GM18519 (cell line): ENCODE measurements around the gene FHIT.

Source experiments
- ATAC-seq: cut with Tn5 transposase; IDR thresholded peaks from one replicate; pipeline ENCODE4 v1.9.1; 2021; ENCODE audit warnings: mild to moderate bottlenecking, moderate library complexity; ENCODE audit not compliant: unreplicated experiment, low FRiP score

Gene FHIT

DNA sequence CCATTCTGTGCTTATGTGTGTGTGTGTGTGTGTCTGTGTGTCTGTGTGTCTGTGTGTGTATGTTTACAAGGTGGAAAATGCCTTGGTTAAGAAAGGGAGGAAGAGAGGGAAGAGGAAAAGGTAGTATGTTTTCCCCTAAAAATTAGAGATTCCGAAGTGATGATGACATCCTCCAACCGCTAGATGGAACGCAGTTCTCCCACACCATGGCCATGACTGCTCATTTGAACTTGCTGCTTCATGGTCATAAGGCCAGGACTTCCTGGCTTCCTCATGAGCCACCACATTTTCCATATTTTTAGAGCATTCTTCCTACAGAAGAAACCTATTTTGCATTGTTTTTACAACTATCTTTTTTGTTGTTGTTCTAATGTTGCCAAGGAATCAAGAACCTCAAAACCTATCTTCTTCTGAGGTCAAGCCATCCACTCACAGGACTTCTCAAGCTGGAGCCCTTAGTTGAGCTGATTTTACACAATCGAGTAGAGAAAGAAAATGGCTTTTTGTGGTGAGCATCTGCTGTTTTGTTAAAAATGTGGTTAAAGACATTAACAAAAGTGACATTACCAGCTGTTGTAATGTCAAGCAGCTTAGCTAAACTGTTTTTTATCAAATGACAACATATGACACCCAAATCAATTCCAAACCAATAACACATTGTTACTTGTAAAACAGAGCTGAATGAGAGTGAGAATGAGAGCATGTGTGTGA, 1091.0 kb downstream of the FHIT start:
- no peak for ATAC-seq

GRCh38 chr3:60158035-60158434, 1093.2 kb downstream of the FHIT start:
- ATAC-seq: no peak

GRCh38 chr3:60154011-60154410, 1097.2 kb downstream of the FHIT start:
- no peak for ATAC-seq

- ATAC-seq: no peak
These were observed 1097.8 kb downstream of the FHIT start for GRCh38 chr3:60153221-60153999.

GRCh38 chr3:60149501-60149900, 1101.8 kb downstream of the FHIT start:
- ATAC-seq: no peak

DNA sequence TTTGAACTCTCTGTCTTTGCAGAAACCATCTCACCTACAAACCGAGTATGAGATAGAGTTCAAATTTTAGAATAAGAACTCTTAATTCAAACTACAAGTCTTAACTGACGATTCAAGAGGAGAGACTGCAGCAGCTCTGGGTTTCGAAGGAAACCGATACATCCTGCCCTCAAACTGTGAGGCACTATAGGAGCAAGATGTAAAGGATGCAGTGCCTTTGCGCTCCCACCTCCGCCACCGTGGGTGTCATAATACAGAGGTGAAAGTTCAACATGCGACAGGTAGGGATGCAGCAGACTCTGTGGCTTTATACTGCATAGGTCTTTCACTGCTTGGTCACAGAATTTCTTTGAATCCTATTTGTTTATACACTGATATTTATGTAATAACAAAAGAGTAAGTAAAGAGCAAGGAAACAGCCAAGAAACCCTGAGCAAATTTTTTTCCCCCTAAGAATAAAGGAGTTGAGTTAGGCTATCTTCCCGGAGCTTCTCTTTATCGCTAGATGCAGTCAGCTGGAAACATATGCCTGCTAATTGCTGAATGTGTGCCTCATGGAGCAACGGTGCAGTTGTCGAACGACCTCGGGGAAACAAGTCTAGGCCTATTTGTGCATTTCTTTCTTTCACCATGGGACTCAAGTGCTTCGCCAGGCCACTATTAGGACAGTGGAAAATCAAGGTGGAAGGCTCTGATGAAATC, 1103.9 kb downstream of the FHIT start:
- no peak for ATAC-seq

- no peak for ATAC-seq
These were observed 1105.1 kb downstream of the FHIT start for GRCh38 chr3:60146121-60146520.

- ATAC-seq: no peak
These were observed 1107.2 kb downstream of the FHIT start for GRCh38 chr3:60144071-60144470.

DNA sequence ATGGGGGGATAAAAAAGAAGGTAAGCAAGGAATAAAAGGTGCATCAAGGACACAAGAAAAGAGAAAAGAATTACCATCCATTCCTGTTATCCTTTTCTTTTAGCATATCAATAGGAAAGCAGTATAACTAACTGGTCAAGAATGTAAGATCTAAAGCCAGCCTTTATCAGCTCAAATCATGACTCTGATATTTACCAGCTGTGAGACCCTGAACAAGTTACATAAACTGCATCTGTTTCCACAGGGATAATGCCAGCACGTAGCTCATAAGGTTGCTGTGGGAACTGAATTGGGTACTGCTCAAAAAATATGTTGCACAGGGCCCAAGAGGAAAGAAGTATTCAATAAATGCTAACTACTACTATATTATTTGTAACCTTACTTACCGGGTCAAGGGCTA, 1109.2 kb downstream of the FHIT start:
- no peak for ATAC-seq

- no peak for ATAC-seq
These were observed 1111.1 kb downstream of the FHIT start for GRCh38 chr3:60140160-60140559.

- no peak for ATAC-seq
These were observed 1114.7 kb downstream of the FHIT start for GRCh38 chr3:60136601-60137000.

DNA sequence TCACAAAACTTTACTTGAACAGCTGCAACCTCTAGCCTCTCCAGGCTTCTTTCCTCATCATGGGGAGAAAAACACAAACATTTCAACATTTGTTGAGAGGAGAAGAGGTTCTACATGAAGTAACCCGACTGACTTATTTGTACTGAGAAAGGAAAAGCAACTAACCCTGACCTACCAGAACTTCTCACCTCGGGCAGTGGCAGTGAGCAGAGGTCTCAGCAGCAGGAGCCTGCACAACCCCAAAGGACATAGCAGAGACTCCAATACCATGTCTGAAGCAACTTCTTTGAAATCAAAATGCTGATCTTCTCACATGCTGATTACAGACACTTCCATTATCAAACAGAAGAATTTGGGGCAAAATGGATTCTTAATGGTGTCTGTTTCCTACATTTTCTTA, 1115.8 kb downstream of the FHIT start:
- ATAC-seq: no peak

- no peak for ATAC-seq
These were observed 1117.7 kb downstream of the FHIT start for GRCh38 chr3:60133269-60134162.

DNA sequence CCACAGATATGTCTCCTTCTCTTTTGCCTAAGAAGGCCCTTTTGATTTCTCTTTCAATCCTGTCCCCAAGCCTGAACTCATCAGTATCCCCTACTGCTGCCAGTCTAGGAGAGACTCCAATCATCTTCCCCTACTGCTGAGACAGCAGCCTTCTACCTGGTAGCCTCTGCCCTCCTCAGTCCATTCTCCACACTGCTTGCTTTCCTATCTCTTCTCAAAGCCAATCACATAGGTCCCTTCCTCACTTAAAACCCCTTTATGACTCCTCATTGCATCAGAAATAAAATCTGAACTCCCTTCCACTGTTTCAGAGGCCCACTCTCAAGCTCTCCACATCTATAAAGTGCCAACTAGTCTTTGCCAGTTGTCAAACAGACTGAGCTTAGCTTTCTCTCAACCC, 1119.6 kb downstream of the FHIT start:
- ATAC-seq: no peak

DNA sequence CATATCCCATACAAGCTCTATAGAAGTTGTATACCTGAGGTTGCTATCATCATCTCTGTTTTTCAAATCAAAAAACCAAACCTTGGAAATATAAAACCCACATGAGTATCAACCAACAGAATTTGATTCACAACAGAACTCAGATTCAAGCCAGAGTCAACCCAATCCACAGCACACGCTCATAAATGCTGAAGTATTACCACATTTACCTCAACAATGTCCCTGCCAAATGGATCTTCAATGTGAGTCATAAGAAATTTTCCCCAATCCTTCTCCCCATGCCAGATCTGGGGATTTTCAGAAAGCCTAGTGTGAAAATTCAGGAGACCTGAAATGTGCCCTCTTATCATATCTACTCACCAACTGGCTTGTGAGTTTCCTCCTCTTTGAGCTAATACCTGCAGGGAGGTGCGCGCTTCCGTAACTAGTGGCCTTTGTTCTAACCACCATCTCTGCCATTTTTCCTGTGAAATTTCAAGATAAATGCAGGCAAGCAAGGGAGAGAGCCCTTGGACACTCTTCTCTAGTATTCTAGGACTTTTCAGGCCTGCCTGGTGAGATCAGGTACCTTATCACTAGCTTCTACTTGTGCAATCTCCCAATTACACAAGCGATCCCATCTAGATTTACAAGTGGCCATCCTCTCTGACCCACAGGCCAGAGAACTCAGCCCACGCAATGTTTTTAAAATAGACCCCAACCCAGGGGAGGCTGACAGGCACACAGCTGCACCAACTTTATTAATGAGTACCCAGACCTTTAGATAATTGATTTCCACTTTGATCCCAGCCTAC, 1124.5 kb downstream of the FHIT start:
- ATAC-seq: no peak

- ATAC-seq: no peak
These were observed 1125.6 kb downstream of the FHIT start for GRCh38 chr3:60125686-60126085.

DNA sequence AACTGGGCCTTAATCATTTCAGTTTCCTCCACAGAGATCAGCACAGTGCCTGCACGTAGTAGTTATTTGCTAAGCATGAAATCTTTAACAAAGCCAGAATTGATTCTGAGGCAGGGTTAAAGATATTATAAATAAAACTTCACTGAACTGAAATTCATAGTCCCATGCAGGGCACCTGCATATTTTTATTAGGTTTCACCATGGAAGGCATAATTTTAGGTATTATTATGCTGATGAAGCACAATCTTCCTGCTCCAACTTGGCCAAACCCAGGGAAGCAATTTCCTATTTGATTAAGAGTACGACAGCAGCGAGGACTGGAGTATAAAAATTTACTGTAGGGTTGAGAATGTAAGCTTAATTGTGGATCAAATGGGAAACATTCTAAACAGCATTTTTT, 1131.0 kb downstream of the FHIT start:
- ATAC-seq: no peak

GRCh38 chr3:60114191-60114590, 1137.1 kb downstream of the FHIT start:
- ATAC-seq: no peak

DNA sequence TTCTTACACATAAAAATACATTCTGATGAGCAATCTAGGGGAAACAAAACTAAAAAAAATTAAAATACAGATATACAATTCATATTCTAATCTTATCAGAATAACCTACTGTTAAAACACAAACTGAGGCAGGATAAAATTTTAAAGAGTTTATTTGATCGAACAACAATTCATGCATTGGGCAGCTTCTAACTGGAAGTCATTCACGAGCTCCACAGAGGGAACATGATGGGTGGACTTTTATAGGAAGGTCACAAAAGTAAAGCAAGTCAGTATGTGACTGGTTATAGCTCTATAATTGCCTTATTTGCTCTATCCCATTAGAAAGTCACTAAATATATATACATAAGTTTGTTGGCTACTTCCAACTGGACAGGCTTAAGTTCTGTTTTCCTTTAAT, 1144.0 kb downstream of the FHIT start:
- no peak for ATAC-seq

- no peak for ATAC-seq
These were observed 1149.1 kb downstream of the FHIT start for GRCh38 chr3:60102154-60102553.
